Esophagus squamous epithelium (tissue), 5 donors: ENCODE results near the gene RIMKLA. TPM values are rescaled to one million over a fixed set of nuclear protein-coding genes. Genes with fewer than 3 reads are reported as not detected.

Experiments used
- DNase-seq: peaks from one replicate; lab custom pipeline; 2025; lab: John Stamatoyannopoulos, UW
- H3K27ac ChIP-seq, 4 donors: fragments of 200-600 bp; sonication (generic); one replicate each; pipeline ENCODE4 v1.5.1; 2016 to 2019; ENCODE audit warnings: mild to moderate bottlenecking in 1 of 4
- H3K27me3 ChIP-seq, 4 donors: fragments of 200-600 bp; sonication (generic); 1 replicate in 3 of 4; 2 replicates in 1 of 4; pipeline versions ENCODE4 v1.5.1 to v1.6.0; 2017 to 2021; ENCODE audit warnings: antibody characterized with exemption in 1 of 4
- H3K36me3 ChIP-seq, 3 donors: fragments of 200-600 bp; sonication (generic); one replicate each; pipeline ENCODE4 v1.5.1; 2016 to 2019
- H3K4me1 ChIP-seq, 3 donors: fragments of 200-600 bp; sonication (generic); one replicate each; pipeline ENCODE4 v1.5.1; 2017 to 2019
- H3K4me3 ChIP-seq, 4 donors: fragments of 200-600 bp; sonication (generic); 1 replicate in 3 of 4; 2 replicates in 1 of 4; pipeline ENCODE4 v1.5.1; 2016 to 2019; ENCODE audit warnings: mild to moderate bottlenecking in 2 of 4, moderate library complexity in 1 of 4
- H3K9me3 ChIP-seq, 3 donors: fragments of 200-600 bp; sonication (generic); one replicate each; pipeline ENCODE4 v1.5.1; 2016 to 2019
- CTCF ChIP-seq, 6 experiments: fragments of 450-650 bp in 4 of 6; fragments of 200-600 bp in 2 of 6; sonication (generic) in 2 of 6; IDR thresholded peaks; one replicate each; pipeline ENCODE4 v1.5.1; 2016 to 2019; ENCODE audit warnings: antibody characterized with exemption in 6 of 6, mild to moderate bottlenecking in 4 of 6, moderate library complexity in 4 of 6
- POLR2A ChIP-seq, 4 donors: fragments of 450-650 bp; IDR thresholded peaks; one replicate each; pipeline ENCODE4 v1.6.1; 2017; ENCODE audit warnings: antibody characterized with exemption in 4 of 4, mild to moderate bottlenecking in 4 of 4, moderate library complexity in 3 of 4
- WGBS, 2 donors: methylation state at CpG; one replicate each; pipeline ENCODE4 v1.1.5; 2018; 5-methylcytosine and 5-hydroxymethylcytosine counted together
- intact Hi-C: fragments of 100-400 bp; cut with DNase I; formaldehyde crosslinking; loops from one replicate; pipeline ENCODE4 v1.15.0; 2022
- total RNA-seq, 4 donors: library from RNA; depleted of rRNA; stranded (reverse); fragments of >200 nt; gene quantifications; one replicate each; pipeline ENCODE4 v1.1.0, GENCODE V29; 2016
- donor health status: DM: yes; HTN: yes; CAD: no.

Gene RIMKLA
- total RNA-seq, 4 donors from 2014 or later, result 0.04 to 0.57 (median 0.06) TPM; not detected in 1

- TF ChIP-seq CTCF (IDR thresholded peaks at IDR 0.05) (peak in 2 of 6 experiments; percentile 28 to 29), POLR2A (IDR thresholded peaks at IDR 0.05) (peak in 2 of 4 donors; percentile 60 to 72)
- H3K27me3 ChIP-seq, result no peaks in the 10 kb centered on the region
- no peaks in the 10 kb centered on the region for H3K9me3 ChIP-seq
- H3K36me3 ChIP-seq, result no peaks in the 10 kb centered on the region
- peak within 1 kb of the TSS; percentile 94 to 97 (median 96) for H3K27ac ChIP-seq
- H3K4me1 ChIP-seq, result peaks cover 17 to 58% (median 17%) of the 10 kb centered on the region in 3 donors
- WGBS, 2 donors, result 0% methylated on average over 1 to 2 of the region's 79 CpGs
- H3K4me3 ChIP-seq, result peak within 1 kb of the TSS; percentile 85 to 100 (median 95)
- peak; percentile 31 for DNase-seq
- intact Hi-C loops, result loop anchor here (10.0 kb wide), 1 partner anchor 120 kb away; no protein-coding TSS in a partner anchor
These were observed 45.4 kb upstream of the RIMKLA start, which contains the start of gene FOXJ3 for GRCh38 chr1:42335050-42335808. Gene FOXJ3, minus strand, starts transcription at chr1:42335235. Its CDS starts 24,142 bp downstream, at chr1:42311093.

GRCh38 chr1:42335809-42336518 is 44.6 kb upstream of the RIMKLA start:
- no peak for TF ChIP-seq CTCF (IDR thresholded peaks at IDR 0.05)
- no peak for TF ChIP-seq POLR2A (IDR thresholded peaks at IDR 0.05)
- Histone ChIP-seq H3K36me3 (no peaks in the 10 kb centered on the region), H3K9me3 (no peaks in the 10 kb centered on the region), H3K4me1 (peaks cover 17 to 65% (median 21%) of the 10 kb centered on the region in 3 donors), H3K27me3 (no peaks in the 10 kb centered on the region), H3K4me3 (peak overlapping the region; percentile 85 to 100 (median 95)), H3K27ac (peak overlapping the region; percentile 94 to 97 (median 96))
- 12 to 16% methylated on average over 9 of the region's 9 CpGs for WGBS, 2 donors
- intact Hi-C loops, result loop anchor here (10.0 kb wide), 1 partner anchor 121 kb away; no protein-coding TSS in a partner anchor
- no peak for DNase-seq

- no peak for DNase-seq
- intact Hi-C loops, result loop anchor here (10.0 kb wide), 1 partner anchor 122 kb away; no protein-coding TSS in a partner anchor
- no peaks in the 10 kb centered on the region for H3K27me3 ChIP-seq
- TF ChIP-seq CTCF (IDR thresholded peaks at IDR 0.05) (no peak), POLR2A (IDR thresholded peaks at IDR 0.05) (no peak)
- no peak overlapping the region for H3K4me3 ChIP-seq
- peaks cover 17 to 71% (median 21%) of the 10 kb centered on the region in 3 donors for H3K4me1 ChIP-seq
- 79 to 87% methylated on average over 6 of the region's 6 CpGs for WGBS, 2 donors
- no peaks in the 10 kb centered on the region for H3K9me3 ChIP-seq
- H3K27ac ChIP-seq, result no peak overlapping the region
- no peaks in the 10 kb centered on the region for H3K36me3 ChIP-seq
These were observed 43.6 kb upstream of the RIMKLA start for GRCh38 chr1:42336978-42337377.

GRCh38 chr1:42340093-42340492 is 40.5 kb upstream of the RIMKLA start:
- peaks cover 10 to 48% (median 19%) of the 10 kb centered on the region in 3 donors for H3K4me1 ChIP-seq
- H3K27me3 ChIP-seq, result no peaks in the 10 kb centered on the region
- WGBS, 2 donors, result 8 to 27% methylated on average over 2 of the region's 2 CpGs
- no peaks in the 10 kb centered on the region for H3K9me3 ChIP-seq
- intact Hi-C loops, result no loop called here
- DNase-seq, result no peak
- peak overlapping the region in 1 of 4 donors; percentile 70 for H3K27ac ChIP-seq
- TF ChIP-seq POLR2A (IDR thresholded peaks at IDR 0.05) (no peak), CTCF (IDR thresholded peaks at IDR 0.05) (no peak)
- H3K36me3 ChIP-seq, result no peaks in the 10 kb centered on the region
- H3K4me3 ChIP-seq, result no peak overlapping the region
